SKM-1 (cell line): ENCODE data around the gene AHI1.
"Not testable (repeated sequence)": the region's sequence is repeated elsewhere in the genome, so short reads cannot be mapped to it uniquely, and the experiment has no call there.

Source experiments
- DNase-seq: peaks from one replicate; lab custom pipeline; 2025; ENCODE audit not compliant: unreplicated experiment; lab: John Stamatoyannopoulos, UW

The AHI1 gene

DNA sequence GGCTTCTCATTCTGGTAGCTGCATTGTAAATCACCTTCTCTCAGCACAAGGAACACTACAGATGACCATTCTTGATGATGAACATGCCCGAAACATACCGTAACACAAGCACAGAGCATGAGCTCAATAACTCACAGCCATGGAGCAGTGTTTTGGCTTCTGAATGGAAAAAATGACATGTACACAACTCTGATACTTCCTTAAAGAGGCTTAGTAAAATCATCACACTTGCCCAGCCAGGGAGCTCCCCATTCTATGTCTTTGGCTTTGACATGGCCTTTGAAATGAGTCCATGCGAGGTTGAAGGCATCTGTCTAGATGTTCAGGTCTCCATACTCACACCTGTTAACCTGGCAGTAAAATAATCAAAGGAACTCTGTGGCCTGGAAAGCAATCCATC, 228.8 kb downstream of the AHI1 start:
- DNase-seq = no peak

- no peak for DNase-seq
These were observed 229.3 kb downstream of the AHI1 start for GRCh38 chr6:135268263-135268662.

- DNase-seq = no peak
These were observed 230.5 kb downstream of the AHI1 start for GRCh38 chr6:135267085-135267484.

- DNase-seq = no peak
These were observed 230.9 kb downstream of the AHI1 start for GRCh38 chr6:135266675-135267074.

- DNase-seq = no peak
These were observed 232.3 kb downstream of the AHI1 start for GRCh38 chr6:135265278-135265677.

DNA sequence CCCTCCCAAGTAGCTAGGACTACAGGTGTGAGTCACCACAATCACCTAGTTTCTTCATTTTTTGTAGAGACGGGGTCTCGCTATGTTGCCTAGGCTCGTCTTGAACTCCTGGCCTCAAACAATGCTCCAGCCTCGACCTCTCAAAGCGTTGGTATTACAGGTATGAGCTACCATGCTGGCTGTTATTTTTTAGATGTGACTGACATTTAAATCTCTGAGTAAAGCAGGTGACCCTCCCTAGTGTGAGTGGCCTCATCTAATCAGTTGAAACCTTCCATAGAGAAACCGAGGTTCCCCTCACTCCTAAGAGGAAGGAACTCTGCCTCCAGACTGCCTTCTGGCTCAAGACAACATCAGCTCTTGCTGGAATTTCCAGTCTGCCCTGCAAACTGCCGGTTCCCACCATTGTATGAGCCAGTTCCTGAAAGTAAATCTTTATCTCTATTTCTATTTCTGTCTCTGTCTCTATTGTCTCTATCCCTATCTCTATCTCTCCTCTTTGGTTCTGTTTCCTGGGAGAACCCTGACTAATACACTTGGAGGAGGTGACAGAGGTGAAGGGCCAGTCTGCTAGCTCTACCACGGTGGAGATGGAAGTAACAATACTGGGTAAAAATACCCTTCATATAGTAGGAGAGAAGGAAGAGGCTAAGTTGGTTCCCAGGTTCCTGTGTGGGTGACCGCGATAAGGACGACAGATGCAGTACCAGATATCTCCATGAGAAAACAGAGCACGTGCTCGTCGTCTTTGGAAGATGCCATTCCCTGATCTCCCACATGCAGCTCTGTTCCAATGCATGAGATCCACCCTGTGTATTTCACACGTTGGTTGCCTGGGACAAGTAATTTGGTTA, 235.4 kb downstream of the AHI1 start:
- DNase-seq = no peak

DNA sequence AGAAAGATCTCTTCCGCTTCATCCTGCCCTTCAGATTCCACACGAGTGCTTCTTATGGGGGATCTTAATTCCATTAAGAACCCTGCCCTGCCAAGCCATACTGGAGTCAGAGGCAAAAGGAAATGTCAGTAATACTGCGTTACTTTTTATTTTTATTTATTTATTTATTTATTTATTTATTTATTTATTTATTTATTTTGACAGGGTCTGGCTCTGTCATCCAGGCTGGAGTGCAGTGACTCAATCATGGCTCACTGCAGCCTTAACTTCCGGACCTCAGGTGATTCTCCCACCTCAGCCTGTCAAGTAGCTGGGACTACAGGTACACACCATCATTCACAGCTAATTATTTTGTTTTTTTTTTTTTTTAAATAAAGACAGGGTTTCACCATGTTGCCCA, 236.9 kb downstream of the AHI1 start:
- no peak for DNase-seq

DNA sequence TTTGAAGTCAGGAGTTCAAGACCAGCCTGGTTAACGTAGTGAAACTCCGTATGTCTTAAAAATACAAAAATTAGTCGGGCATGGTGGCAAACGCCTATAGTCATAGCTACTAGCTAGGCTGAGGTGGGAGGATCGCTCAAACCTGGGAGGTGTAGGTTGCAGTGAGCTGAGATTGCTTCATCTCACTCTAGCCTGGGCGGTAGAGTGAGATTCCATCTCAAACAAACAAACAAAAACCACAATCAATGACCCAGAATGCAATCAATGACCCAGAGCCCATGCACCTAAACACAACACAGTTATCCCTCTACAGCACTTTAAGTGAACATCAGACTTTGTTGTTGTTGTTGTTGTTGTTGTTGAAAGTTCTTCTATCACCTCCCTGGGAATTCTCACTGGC, 238.6 kb downstream of the AHI1 start:
- DNase-seq = no peak

- no peak for DNase-seq
These were observed 239.7 kb downstream of the AHI1 start for GRCh38 chr6:135257631-135258405.

GRCh38 chr6:135256866-135257265, 240.7 kb downstream of the AHI1 start:
- DNase-seq = no peak

DNA sequence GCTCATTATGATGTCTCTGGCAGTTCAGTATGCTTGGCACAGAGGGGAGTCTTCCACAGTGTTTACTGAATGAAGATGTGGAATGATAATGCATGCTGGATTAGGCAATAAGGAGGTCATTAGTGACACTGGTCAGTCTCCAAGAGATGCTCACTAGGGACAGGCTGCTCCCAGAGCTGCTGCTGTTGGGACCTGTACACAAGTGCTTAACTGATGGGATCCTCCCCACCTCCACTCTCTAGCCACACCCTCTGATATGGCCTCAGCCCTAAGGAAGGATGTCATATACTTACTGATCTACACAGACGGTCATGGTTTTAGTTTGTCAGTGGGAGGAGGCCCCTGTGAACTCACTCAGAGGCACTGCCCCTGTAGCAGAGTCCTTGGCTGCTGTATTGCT, 243.1 kb downstream of the AHI1 start:
- DNase-seq = no peak

DNA sequence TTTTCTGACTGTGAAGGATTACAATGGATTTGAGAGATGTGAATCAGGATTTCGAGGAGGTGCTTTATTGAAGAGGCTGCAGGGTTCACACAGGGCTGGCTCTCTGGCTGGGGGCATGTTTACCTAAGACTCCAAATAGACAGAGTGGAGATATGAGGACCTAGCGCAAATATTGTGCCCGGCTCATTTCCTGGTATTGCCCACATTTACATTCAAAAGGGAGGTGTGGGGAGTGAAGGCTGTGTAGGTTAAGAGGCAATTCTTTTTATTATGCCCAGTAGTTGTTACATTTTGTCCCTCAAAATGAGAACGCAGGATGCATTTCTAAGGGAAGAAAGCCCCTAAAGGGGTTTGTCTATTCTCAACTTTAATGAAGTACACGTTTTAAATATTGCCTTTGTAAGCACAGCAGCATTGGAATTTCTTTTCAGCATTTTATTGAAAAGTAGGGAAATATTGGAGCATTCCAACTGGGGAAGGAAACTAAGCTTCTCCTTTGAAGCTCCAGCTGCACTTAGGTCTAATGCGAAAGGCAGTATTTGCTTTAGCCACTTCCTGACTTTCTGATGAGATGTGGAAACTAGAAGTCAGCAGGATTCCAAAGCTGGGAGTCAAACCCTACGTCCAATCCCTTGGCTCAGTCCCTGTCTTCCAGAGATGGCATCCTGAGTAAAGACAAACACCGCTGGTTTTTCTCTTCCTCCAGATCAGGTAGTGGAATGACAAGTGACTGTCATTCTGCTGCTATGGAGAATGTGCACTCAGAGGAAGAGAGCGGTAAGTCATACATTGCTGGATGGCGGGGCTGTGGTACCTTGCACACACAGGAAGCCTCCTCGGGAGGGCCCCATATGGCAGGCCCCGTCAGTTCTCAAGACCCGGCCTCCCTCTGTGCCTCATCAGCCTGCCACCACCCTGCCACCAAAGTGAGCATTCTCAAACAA, 245.8 kb downstream of the AHI1 start:
- DNase-seq = no peak

DNA sequence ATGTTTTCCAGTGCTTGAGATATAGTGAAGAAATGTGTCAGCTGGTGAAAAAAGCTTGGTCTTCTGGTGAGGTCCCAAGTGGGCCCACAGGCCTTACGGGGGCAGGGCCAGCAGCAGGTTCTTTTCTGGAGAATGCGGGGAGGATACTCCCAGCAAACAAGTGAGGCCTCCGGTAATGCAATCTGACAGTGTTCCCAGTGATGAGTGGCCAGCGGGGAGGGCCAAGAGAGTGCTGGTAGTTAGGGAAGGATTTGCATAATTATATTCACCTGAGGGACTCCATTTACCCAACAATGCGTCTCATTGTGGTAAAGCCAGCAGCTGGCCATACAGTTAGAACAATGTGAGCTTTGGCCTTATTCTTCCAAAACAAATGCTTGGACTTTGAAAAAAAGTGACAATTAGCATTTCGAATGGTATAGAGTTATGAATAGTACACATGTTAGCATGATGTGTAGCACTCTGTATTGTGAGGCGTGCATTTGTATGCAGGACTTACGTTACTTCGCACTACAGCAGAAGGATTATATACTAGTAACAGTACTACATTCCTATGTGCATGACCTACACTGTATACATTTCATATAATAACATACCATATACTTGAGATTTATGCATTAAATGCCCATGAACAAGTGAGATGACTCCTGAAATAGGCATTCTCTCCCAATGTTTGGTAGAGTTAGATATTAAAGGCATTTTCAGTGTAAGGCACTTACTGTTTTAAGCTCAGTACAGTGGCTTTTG, 246.6 kb downstream of the AHI1 start:
- no peak for DNase-seq

DNA sequence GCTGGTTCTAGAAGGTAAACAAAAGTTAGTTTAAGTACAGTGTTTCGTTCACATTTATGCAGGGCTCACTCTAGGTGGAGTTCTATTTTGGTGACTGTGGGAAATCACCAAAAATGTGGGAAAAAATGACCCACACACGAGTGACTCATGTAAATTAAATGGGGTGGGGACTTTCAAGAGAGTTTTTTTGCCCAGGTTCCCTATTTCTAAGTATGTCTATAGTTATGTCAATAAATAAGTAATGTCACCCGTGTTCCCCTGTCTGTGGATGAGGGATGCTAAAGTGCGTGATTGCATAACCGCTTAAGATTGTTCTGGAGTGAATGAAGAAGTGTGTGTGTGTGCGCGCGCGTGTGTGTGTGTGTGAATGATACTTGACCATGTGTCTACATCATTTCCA, 247.3 kb downstream of the AHI1 start:
- no peak for DNase-seq

DNA sequence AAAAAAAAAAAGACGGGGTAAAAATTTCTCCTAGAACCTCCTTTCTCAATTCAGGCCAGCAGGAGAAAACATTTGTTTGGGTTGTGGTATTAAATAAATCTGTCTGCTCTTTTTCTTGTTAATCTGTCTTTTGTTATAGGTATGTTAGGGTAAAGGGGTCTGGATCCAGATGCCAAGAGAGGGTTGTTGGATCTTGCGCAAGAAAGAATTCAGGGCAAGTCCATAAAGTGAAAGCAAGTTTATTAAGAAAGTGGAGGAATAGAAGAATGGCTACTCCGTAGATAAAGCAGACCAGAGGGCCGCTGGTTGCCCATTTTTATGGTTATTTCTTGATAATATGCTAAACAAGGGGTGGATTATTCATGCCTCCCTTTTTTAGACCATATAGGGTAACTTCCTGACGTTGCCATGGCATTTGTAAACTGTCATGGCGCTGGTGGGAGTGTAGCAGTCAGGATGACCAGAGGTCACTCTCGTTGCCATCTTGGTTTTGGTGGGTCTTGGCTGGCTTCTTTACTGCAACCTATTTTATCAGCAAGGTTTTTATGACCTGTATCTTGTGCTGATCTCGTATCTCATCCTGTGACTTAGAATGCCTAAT, 251.0 kb downstream of the AHI1 start:
- not testable (repeated sequence) for DNase-seq

DNA sequence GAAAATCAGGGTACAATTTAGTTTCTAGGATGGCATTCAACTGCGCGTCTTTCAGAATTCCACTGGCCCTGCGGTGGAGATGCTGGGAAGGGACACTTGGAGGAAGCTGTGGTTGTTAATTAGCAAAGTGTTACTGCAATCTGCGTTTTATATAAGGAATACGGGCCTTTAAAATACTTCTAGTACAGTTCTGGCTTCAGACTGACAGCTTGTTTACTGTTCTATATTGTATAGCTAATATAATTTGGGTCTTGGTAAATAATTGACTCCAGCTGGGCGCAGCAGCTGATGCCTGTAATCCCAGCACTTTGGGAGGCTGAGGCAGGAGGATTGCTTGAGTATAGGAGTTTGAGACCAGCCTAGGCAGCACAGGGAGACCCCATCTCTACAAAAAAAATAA, 252.7 kb downstream of the AHI1 start:
- no peak for DNase-seq

DNA sequence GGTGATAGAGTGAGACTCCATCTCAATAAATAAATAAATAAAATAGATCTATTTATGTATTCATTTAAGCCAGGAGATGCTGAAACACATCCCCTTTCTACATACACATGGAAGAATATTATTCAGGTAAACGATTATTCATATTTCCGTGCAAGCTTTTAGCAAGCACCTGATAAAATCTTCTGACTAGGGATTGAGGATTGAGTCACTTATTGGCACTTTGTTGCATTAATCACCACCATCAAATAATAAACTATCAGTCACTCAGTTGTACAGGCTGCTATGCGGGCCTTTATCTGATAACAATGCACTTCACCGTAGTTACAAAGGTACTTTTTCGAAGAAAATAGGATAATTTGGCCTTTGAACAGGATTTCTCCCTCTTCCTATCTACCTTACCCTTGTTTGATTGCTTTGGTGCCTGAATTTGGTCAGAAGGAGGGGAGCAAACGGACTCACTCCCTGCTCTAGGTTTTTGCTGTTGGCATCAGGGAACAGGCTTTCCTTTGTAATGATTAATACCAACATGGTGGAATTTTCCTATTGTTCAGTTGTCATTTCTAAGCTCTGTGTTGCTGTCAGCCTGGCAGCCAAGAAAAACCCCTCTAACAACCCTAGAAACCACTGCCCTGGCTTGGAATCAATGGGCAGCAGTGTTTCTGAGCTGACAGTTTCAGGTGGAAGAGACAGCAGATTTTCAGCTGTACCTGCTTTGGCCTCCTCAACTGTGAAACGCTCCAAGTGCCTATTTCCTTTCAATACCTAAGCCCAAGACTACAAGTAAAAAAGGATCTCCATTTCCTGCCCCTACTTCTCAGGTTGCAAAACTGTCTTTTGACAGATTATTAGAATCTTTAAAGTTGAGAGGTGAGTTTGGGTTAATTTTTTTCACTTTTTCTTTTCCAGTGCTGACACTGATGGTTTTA, 253.4 kb downstream of the AHI1 start:
- DNase-seq = no peak

GRCh38 chr6:135240711-135241110, 256.8 kb downstream of the AHI1 start:
- DNase-seq = no peak

DNA sequence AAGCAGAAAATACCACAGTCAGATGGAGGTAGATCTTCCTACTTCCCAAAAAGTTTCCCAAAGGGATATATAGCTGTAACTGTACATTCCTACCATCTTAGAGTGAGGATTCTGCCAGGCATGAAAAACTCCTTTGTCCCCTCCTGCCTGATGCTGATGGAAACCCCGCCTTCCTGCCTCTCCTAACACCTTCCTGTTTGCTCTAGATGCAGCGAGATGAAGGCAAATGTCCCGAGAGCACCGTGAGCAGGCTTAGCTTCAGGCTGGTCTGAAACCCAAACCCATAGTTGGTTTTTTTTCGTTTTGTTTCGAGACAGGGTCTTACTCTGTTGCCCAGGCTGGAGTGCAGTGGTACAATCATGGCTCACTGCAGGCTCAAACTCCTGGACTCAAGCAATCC, 260.8 kb downstream of the AHI1 start:
- no peak for DNase-seq
